Measurements from ENCODE around the gene HAGH.
"Not testable (repeated sequence)": the region's sequence is repeated elsewhere in the genome, so short reads cannot be mapped to it uniquely, and the experiment has no call there.

The HAGH gene

DNA sequence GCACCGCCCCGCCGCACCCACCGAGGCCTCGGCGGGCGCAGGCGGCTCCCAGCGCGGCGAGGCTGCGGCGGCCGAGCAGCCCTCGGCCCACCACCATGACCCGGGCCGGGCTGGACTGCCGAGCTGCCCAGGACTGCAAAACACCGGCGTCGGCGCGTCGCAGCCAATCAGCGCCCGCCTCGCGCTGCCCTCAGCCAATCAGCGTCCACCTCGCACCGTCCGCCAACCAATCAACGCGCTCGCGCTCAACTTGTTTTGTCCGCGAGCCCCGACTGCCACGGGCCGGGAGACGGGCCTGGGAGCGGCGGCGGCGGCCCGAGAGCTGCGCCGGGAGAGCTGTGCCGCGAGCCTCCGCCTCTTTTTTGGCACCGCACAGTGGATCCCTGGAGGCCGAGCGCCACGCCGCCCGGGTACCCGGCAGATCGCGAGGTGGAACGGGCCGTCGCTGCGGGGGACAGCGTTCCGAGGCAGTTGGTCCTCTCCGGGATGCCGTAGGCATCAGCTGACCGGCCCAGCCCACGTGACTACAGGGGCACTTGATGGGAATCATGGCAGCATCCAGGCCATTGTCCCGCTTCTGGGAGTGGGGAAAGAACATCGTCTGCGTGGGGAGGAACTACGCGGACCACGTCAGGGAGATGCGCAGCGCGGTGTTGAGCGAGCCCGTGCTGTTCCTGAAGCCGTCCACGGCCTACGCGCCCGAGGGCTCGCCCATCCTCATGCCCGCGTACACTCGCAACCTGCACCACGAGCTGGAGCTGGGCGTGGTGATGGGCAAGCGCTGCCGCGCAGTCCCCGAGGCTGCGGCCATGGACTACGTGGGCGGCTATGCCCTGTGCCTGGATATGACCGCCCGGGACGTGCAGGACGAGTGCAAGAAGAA is at the start of gene HAGH, which contains the start of gene FAHD1 (continued):
- TF ChIP-seq ZNF2 (tag by site-specific recombination; IDR thresholded peaks at IDR 0.05) (peak; percentile 97), ZBTB17 (tag by site-specific recombination; IDR thresholded peaks at IDR 0.05) (peak; percentile 96), ZNF416 (tag by site-specific recombination; IDR thresholded peaks at IDR 0.05) (no peak), ZNF785 (tag by site-specific recombination; IDR thresholded peaks at IDR 0.05) (peak; percentile 90; the same call in 1 of the 2 replicates), ZNF146 (tag by site-specific recombination; IDR thresholded peaks at IDR 0.05) (peak; percentile 87), ZNF776 (tag by site-specific recombination; IDR thresholded peaks at IDR 0.05; ENCODE audit: borderline replicate concordance) (no peak)
- TF ChIP-seq, protein P1, sequence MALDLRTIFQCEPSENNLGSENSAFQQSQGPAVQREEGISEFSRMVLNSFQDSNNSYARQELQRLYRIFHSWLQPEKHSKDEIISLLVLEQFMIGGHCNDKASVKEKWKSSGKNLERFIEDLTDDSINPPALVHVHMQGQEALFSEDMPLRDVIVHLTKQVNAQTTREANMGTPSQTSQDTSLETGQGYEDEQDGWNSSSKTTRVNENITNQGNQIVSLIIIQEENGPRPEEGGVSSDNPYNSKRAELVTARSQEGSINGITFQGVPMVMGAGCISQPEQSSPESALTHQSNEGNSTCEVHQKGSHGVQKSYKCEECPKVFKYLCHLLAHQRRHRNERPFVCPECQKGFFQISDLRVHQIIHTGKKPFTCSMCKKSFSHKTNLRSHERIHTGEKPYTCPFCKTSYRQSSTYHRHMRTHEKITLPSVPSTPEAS (tag by site-specific recombination; IDR thresholded peaks at IDR 0.05): peak; percentile 83

DNA sequence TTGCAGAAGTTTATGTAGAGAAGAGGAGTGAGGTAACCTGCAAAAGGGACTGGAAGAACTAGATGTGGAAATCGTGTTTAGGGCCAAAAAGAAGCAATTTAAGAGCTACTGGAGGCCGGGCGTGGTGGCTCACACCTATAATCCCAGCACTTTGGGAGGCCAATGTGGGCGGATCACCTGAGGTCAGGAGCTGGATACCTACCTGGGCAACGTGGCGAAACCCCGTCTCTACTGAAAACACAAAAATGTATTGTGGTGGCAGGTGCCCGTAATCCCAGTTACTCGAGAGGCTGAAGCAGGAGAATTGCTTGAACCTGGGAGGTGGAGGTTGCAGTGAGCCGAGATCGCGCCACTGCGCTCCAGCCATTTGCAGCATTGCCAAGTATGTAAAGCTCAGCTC is 49.4 kb upstream of the HAGH start:
- CTCF ChIA-PET: interaction anchor here (0.7 to 2.3 kb wide), 3 partner anchors 10 to 54 kb away, joined by 3 to 9 read pairs (median 3); no protein-coding TSS in a partner anchor
- H3K36me3 ChIP-seq (ENCODE audit: control insufficient read depth in 2 of 2, insufficient read depth in 1 of 2, low read length in 2 of 2); POLR2A ChIA-PET; H3K9me3 ChIP-seq (ENCODE audit: control insufficient read depth, insufficient read depth, low read depth, low read length); H3K27ac ChIP-seq (ENCODE audit: extremely low read depth, low read depth, low read length); H3K4me1 ChIP-seq (ENCODE audit: control insufficient read depth, insufficient read depth, low read length); H3K4me3 ChIP-seq (ENCODE audit: low read depth, low read length): not testable (repeated sequence)

DNA sequence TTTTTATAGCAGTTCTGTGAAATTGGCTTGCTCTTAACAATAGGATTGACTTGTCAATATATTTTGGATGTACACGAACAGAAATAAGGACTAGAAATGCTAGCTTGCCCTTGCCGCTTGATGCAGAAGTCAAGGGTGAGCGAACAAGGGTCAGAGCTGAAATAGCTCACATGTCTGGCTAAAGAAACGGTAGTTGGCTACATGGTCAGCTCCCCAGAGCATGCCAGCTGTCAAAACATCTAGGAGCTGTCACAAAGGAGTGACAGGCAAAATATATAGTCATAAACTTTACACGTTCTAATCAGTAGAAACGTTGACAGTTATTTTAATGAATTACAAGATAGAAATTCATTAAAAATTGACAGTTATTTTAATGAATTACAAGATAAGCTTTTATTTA is 48.2 kb upstream of the HAGH start:
- Histone ChIP-seq H3K9me3 (ENCODE audit: control insufficient read depth, insufficient read depth, low read depth, low read length) (no peaks in the 10 kb centered on the region), H3K36me3 (ENCODE audit: control insufficient read depth in 2 of 2, insufficient read depth in 1 of 2, low read length in 2 of 2) (no peaks in the 10 kb centered on the region), H3K4me1 (ENCODE audit: control insufficient read depth, insufficient read depth, low read length) (no peaks in the 10 kb centered on the region), H3K27ac (ENCODE audit: extremely low read depth, low read depth, low read length) (no peak overlapping the region), H3K4me3 (ENCODE audit: low read depth, low read length) (no peak overlapping the region)
- ChIA-PET POLR2A (interaction anchor here (0.7 to 1.2 kb wide), 2 partner anchors 90 to 281 kb away, joined by 3 read pairs; partner anchors contain the start of genes RPS2 and TRAF7), CTCF (interaction anchor here (1.0 to 1.5 kb wide), 3 partner anchors 9 to 54 kb away, joined by 3 to 6 read pairs (median 4); no protein-coding TSS in a partner anchor)
- TF ChIP-seq ZXDB (tag by site-specific recombination; IDR thresholded peaks at IDR 0.05) (no peak), ZNF707 (tag by site-specific recombination; IDR thresholded peaks at IDR 0.05) (no peak), ZNF664 (tag by site-specific recombination; IDR thresholded peaks at IDR 0.05) (no peak), ZIC2 (tag by site-specific recombination; IDR thresholded peaks at IDR 0.05) (no peak), SP2 (tag by site-specific recombination; IDR thresholded peaks at IDR 0.05) (no peak), ZNF311 (tag by site-specific recombination; IDR thresholded peaks at IDR 0.05; ENCODE audit: borderline replicate concordance) (no peak), ZNF549 (tag by site-specific recombination; IDR thresholded peaks at IDR 0.05) (no peak)
- TF ChIP-seq, protein P2, sequence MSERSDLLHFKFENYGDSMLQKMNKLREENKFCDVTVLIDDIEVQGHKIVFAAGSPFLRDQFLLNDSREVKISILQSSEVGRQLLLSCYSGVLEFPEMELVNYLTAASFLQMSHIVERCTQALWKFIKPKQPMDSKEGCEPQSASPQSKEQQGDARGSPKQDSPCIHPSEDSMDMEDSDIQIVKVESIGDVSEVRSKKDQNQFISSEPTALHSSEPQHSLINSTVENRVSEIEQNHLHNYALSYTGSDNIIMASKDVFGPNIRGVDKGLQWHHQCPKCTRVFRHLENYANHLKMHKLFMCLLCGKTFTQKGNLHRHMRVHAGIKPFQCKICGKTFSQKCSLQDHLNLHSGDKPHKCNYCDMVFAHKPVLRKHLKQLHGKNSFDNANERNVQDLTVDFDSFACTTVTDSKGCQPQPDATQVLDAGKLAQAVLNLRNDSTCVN (tag by site-specific recombination; optimal IDR thresholded peaks at IDR 0.05): no peak
- TF ChIP-seq, protein P3, sequence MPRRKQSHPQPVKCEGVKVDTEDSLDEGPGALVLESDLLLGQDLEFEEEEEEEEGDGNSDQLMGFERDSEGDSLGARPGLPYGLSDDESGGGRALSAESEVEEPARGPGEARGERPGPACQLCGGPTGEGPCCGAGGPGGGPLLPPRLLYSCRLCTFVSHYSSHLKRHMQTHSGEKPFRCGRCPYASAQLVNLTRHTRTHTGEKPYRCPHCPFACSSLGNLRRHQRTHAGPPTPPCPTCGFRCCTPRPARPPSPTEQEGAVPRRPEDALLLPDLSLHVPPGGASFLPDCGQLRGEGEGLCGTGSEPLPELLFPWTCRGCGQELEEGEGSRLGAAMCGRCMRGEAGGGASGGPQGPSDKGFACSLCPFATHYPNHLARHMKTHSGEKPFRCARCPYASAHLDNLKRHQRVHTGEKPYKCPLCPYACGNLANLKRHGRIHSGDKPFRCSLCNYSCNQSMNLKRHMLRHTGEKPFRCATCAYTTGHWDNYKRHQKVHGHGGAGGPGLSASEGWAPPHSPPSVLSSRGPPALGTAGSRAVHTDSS (tag by site-specific recombination; IDR thresholded peaks at IDR 0.05): no peak

Data from HEK293 (cell line).